H1 (cell line): ENCODE results near the gene VAV2. TPM values are rescaled to one million over a fixed set of nuclear protein-coding genes. Genes with fewer than 3 reads are reported as not detected.

Source experiments
- CTCF ChIA-PET: fragments of 300-600 bp; sonication (Branson Sonifier 250); formaldehyde crosslinking; loops from one replicate; lab custom pipeline; 2021; ENCODE audit not compliant: partially characterized antibody; lab: Charles Lee
- POLR2A ChIA-PET: fragments of 300-600 bp; sonication (Branson Sonifier 250); formaldehyde crosslinking; loops from one replicate; lab custom pipeline; 2021; ENCODE audit warnings: inconsistent platforms; ENCODE audit not compliant: partially characterized antibody; lab: Charles Lee
- DNase-seq, 2 experiments: peaks; one replicate each; pipeline versions ENCODE4 v3.0.0 to v3.0.0-alpha.2; 2010 to 2022; ENCODE audit warnings: low spot score in 2 of 2, low read depth in 1 of 2, mixed read lengths in 1 of 2
- FAIRE-seq: peaks from 2 replicates; lab custom pipeline; 2011; peaks lifted over from hg19 to GRCh38; lab: Jason Lieb, UNC
- H2AFZ ChIP-seq: 2 replicates; pipeline ENCODE4 v1.8.1; 2012; ENCODE audit warnings: low read length, inconsistent platforms
- H2AK5ac ChIP-seq: 2 replicates; pipeline ENCODE4 v1.6.1; 2013; ENCODE audit warnings: low read depth, low read length
- H2BK120ac ChIP-seq: replicated peaks from 2 replicates; pipeline ENCODE3; 2013; ENCODE audit warnings: low read depth, low read length, inconsistent platforms
- H2BK12ac ChIP-seq: 2 replicates; pipeline ENCODE4 v1.6.1; 2013; ENCODE audit warnings: low read depth, low read length
- H2BK15ac ChIP-seq: 2 replicates; pipeline ENCODE4 v1.6.1; 2013; ENCODE audit warnings: low read length
- H2BK20ac ChIP-seq: 2 replicates; pipeline ENCODE4 v1.6.1; 2013; ENCODE audit warnings: low read length
- H2BK5ac ChIP-seq: 2 replicates; pipeline ENCODE4 v1.6.1; 2013; ENCODE audit warnings: low read depth, low read length
- H3K14ac ChIP-seq: 2 replicates; pipeline ENCODE4 v1.6.1; 2013; ENCODE audit warnings: inconsistent platforms; ENCODE audit not compliant: insufficient read length
- H3K18ac ChIP-seq: 2 replicates; pipeline ENCODE4 v1.6.1; 2013; ENCODE audit warnings: low read length; ENCODE audit errors: extremely low read depth
- H3K23ac ChIP-seq: 2 replicates; pipeline ENCODE4 v1.6.1; 2013; ENCODE audit warnings: inconsistent platforms; ENCODE audit not compliant: insufficient read length
- H3K23me2 ChIP-seq: 2 replicates; pipeline ENCODE4 v1.6.1; 2013; ENCODE audit warnings: low read depth, low read length
- H3K27ac ChIP-seq: 2 replicates; pipeline ENCODE4 v1.6.1; 2011; ENCODE audit warnings: low read depth, low read length, inconsistent platforms
- H3K27me3 ChIP-seq, 4 experiments: replicated peaks in 1 of 4; 1 replicate in 1 of 4; 2 replicates in 3 of 4; pipeline versions ENCODE4 v1.6.1 to v1.8.1; 2011 to 2013; ENCODE audit warnings: low read length in 3 of 4, mild to moderate bottlenecking in 3 of 4, inconsistent platforms in 2 of 4, mixed read lengths in 2 of 4, moderate library complexity in 1 of 4; ENCODE audit not compliant: control insufficient read depth in 3 of 4, insufficient read depth in 3 of 4; ENCODE audit errors: extremely low read depth in 1 of 4
- H3K36me3 ChIP-seq, 4 experiments: 2 replicates each; pipeline versions ENCODE4 v1.6.1 to v1.8.1; 2011 to 2013; ENCODE audit warnings: mild to moderate bottlenecking in 4 of 4, low read length in 3 of 4, moderate library complexity in 2 of 4, control low read depth in 1 of 4, inconsistent platforms in 1 of 4; ENCODE audit not compliant: insufficient read depth in 4 of 4, control insufficient read depth in 2 of 4
- H3K4ac ChIP-seq: replicated peaks from 2 replicates; pipeline ENCODE3; 2013; ENCODE audit warnings: low read length, low read depth, mixed read lengths, inconsistent platforms; ENCODE audit not compliant: insufficient read length
- H3K4me1 ChIP-seq, 4 experiments: replicated peaks in 1 of 4; 1 replicate in 1 of 4; 2 replicates in 3 of 4; pipeline versions ENCODE4 v1.6.1 to v1.8.1; 2011 to 2013; ENCODE audit warnings: low read length in 3 of 4, inconsistent platforms in 2 of 4, mixed read lengths in 1 of 4; ENCODE audit not compliant: insufficient read depth in 4 of 4, control insufficient read depth in 3 of 4
- H3K4me2 ChIP-seq, 2 experiments: 2 replicates each; pipeline versions ENCODE4 v1.6.1 to v1.8.1; 2011 to 2013; ENCODE audit warnings: low read depth in 2 of 2, low read length in 2 of 2, control low read depth in 1 of 2, inconsistent platforms in 1 of 2, mild to moderate bottlenecking in 1 of 2; ENCODE audit not compliant: insufficient read depth in 1 of 2
- H3K4me3 ChIP-seq, 4 experiments: fragments of 200-600, 300-600 bp in 1 of 4; sonication (generic), shearing (Covaris generic), sonication (Bioruptor Twin) in 1 of 4; 2 replicates each; pipeline versions ENCODE4 v1.5.1 to v1.8.1; 2011 to 2016; ENCODE audit warnings: low read length in 4 of 4, low read depth in 3 of 4, control low read depth in 2 of 4, inconsistent platforms in 2 of 4, mild to moderate bottlenecking in 2 of 4, mixed read lengths in 1 of 4, moderate library complexity in 1 of 4; ENCODE audit not compliant: insufficient read depth in 2 of 4; ENCODE audit errors: extremely low read depth in 1 of 4
- H3K56ac ChIP-seq: replicated peaks from 2 replicates; pipeline ENCODE3; 2013; ENCODE audit warnings: low read depth, mild to moderate bottlenecking, mixed read lengths, low read length, inconsistent platforms; ENCODE audit not compliant: insufficient read length
- H3K79me1 ChIP-seq: 2 replicates; pipeline ENCODE4 v1.6.1; 2013; ENCODE audit warnings: low read depth, low read length, control low read depth
- H3K79me2 ChIP-seq, 2 experiments: 2 replicates each; pipeline versions ENCODE4 v1.6.1 to v1.8.1; 2012 to 2013; ENCODE audit warnings: low read length in 2 of 2, mild to moderate bottlenecking in 2 of 2, inconsistent platforms in 1 of 2; ENCODE audit not compliant: insufficient read depth in 2 of 2, control insufficient read depth in 1 of 2
- H3K9ac ChIP-seq, 4 experiments: replicated peaks in 1 of 4; 1 replicate in 1 of 4; 2 replicates in 3 of 4; pipeline versions ENCODE4 v1.6.1 to v1.8.1; 2011 to 2013; ENCODE audit warnings: low read depth in 3 of 4, low read length in 3 of 4, control low read depth in 2 of 4, mild to moderate bottlenecking in 2 of 4, moderate library complexity in 2 of 4, inconsistent platforms in 1 of 4; ENCODE audit errors: extremely low read depth in 1 of 4
- H3K9me3 ChIP-seq, 2 experiments: 2 replicates each; pipeline versions ENCODE4 v1.6.1 to v1.8.1; 2012 to 2013; ENCODE audit warnings: mild to moderate bottlenecking in 2 of 2, moderate library complexity in 2 of 2, control low read depth in 1 of 2, inconsistent platforms in 1 of 2, low read depth in 1 of 2, low read length in 1 of 2, mixed read lengths in 1 of 2; ENCODE audit not compliant: insufficient read depth in 2 of 2
- H4K20me1 ChIP-seq, 2 experiments: replicated peaks in 1 of 2; 2 replicates each; pipeline versions ENCODE3 to v1.8.1; 2011 to 2013; ENCODE audit warnings: inconsistent platforms in 2 of 2, low read length in 2 of 2, mild to moderate bottlenecking in 1 of 2; ENCODE audit not compliant: insufficient read depth in 2 of 2, control insufficient read depth in 1 of 2
- H4K5ac ChIP-seq: 2 replicates; pipeline ENCODE4 v1.6.1; 2013; ENCODE audit warnings: low read length, low read depth, mixed read lengths, inconsistent platforms; ENCODE audit not compliant: insufficient read length
- H4K8ac ChIP-seq: 2 replicates; pipeline ENCODE4 v1.8.0; 2013; ENCODE audit warnings: mild to moderate bottlenecking, moderate library complexity, low read length, inconsistent platforms; ENCODE audit not compliant: insufficient read depth; ENCODE audit errors: extremely low read depth
- H4K91ac ChIP-seq: replicated peaks from 2 replicates; pipeline ENCODE3; 2013; ENCODE audit warnings: low read length, mixed read lengths, inconsistent platforms; ENCODE audit not compliant: insufficient read length
- ASH2L ChIP-seq: fragments of 200-600, 300-600 bp; sonication (generic); IDR thresholded peaks from one replicate; pipeline ENCODE4 v1.7.1; 2017; ENCODE audit warnings: low read length
- BACH1 ChIP-seq: IDR thresholded peaks from 2 replicates; pipeline ENCODE4 v1.6.1; 2012; ENCODE audit warnings: low read length, improper control_type of control experiment
- CBX5 ChIP-seq: fragments of 300-800, 300-1000 bp; sonication (generic); IDR thresholded peaks from 2 replicates; pipeline ENCODE4 v1.7.1; 2016; ENCODE audit warnings: antibody characterized with exemption, low read length, low read depth
- CHD2 ChIP-seq: IDR thresholded peaks from 2 replicates; pipeline ENCODE4 v1.6.1; 2012; ENCODE audit warnings: low read length, improper control_type of control experiment
- KDM5A ChIP-seq: fragments of 200-600 bp; IDR thresholded peaks from 2 replicates; pipeline ENCODE4 v1.7.1; 2012; ENCODE audit warnings: mild to moderate bottlenecking, low read length, inconsistent platforms, mixed read lengths
- PHF8 ChIP-seq: fragments of 200-600 bp; sonication (generic); conservative IDR thresholded peaks from 2 replicates; pipeline ENCODE4 v1.7.1; 2012; ENCODE audit warnings: low read depth, mild to moderate bottlenecking, inconsistent platforms, low read length, moderate library complexity
- RBBP5 ChIP-seq: IDR thresholded peaks from 2 replicates; pipeline ENCODE4 v1.7.1; 2012; ENCODE audit warnings: low read depth, mild to moderate bottlenecking, inconsistent platforms, low read length, moderate library complexity, borderline replicate concordance
- SIN3A ChIP-seq, 2 experiments: IDR thresholded peaks in 1 of 2; conservative IDR thresholded peaks in 1 of 2; 2 replicates each; pipeline ENCODE4 v1.6.1; 2011 to 2012; ENCODE audit warnings: low read length in 2 of 2, improper control_type of control experiment in 1 of 2, low read depth in 1 of 2, mild to moderate bottlenecking in 1 of 2
- SP1 ChIP-seq: IDR thresholded peaks from 2 replicates; pipeline ENCODE4 v1.6.1; 2011; ENCODE audit warnings: low read depth, low read length
- SUZ12 ChIP-seq: fragments of 200-600 bp; sonication (generic); IDR thresholded peaks from 2 replicates; pipeline ENCODE4 v1.6.1; 2012; ENCODE audit warnings: mild to moderate bottlenecking, inconsistent platforms, low read length, moderate library complexity, mixed read lengths
- WGBS, 2 experiments: shearing (Covaris generic) in 1 of 2; methylation state at CpG; one replicate each; pipeline versions ENCODE4 v1.1.6 to v1.1.7; 2013 to 2015; ENCODE audit warnings: low lambda C conversion rate in 2 of 2, mixed read lengths in 2 of 2, inconsistent platforms in 1 of 2, low coverage in 1 of 2, missing lambda C conversion rate in 1 of 2; ENCODE audit not compliant: insufficient replicate concordance in 2 of 2, insufficient coverage in 1 of 2, insufficient read length in 1 of 2; ENCODE audit errors: extremely low coverage in 1 of 2, missing lambda C conversion rate in 1 of 2; 5-methylcytosine and 5-hydroxymethylcytosine counted together
- polyA plus RNA-seq, 7 experiments: library from polyadenylated mRNA; depleted of rRNA in 3 of 7; stranded (reverse) in 5 of 7; unstranded in 2 of 7; fragments of >200 nt in 5 of 7; fragments of 200-250 nt in 2 of 7; gene quantifications; 1 replicate in 5 of 7; 2 replicates in 1 of 7; 4 replicates in 1 of 7; pipeline versions ENCODE4 v1.2.1 to v1.2.3, GENCODE V29; 2011 to 2013; ENCODE audit warnings: missing spikeins in 2 of 7, mixed read lengths in 2 of 7
- total RNA-seq: library from RNA; stranded (reverse); fragmentation: NEBNext Ultra II Directional; extraction: Animal tissue kit (Norgen Biotek cat#: 25700); gene quantifications from 2 replicates; pipeline ENCODE4 v1.2.1, GENCODE V29; 2021
- TF ChIP-seq, protein P1 (sequence below): IDR thresholded peaks from 2 replicates; pipeline ENCODE4 v1.6.1; 2012; ENCODE audit warnings: inconsistent platforms

Gene VAV2
- total and polyA plus RNA-seq, 2 of the 8 experiments (the other 6 are each of a cell fraction or from before 2014, with no cell fraction given) = 13.6 to 37.6 TPM

- Histone ChIP-seq H3K4me1 (peaks cover 0 to under 1% (median 0%) of the 10 kb centered on the region in 4 experiments; a peak in 3 of 7 replicates), H4K8ac (no peak overlapping the region), H3K9ac (no peak overlapping the region), H3K27ac (no peak overlapping the region), H2AFZ (no peak overlapping the region), H3K79me1 (no peaks in the 10 kb centered on the region), H3K14ac (no peak overlapping the region), H3K56ac (no peak overlapping the region), H2BK20ac (no peak overlapping the region), H3K9me3 (no peaks in the 10 kb centered on the region), H2BK15ac (no peak overlapping the region), H3K23me2 (no peaks in the 10 kb centered on the region), H4K5ac (no peak overlapping the region), H2BK120ac (no peak overlapping the region), H3K23ac (no peak overlapping the region), H3K36me3 (no peaks in the 10 kb centered on the region; a peak in 2 of 8 replicates), H2BK12ac (no peak overlapping the region), H4K20me1 (peaks cover 0 to 1% of the 10 kb centered on the region in 2 experiments), H3K4me3 (no peak overlapping the region), H3K79me2 (no peaks in the 10 kb centered on the region), H3K4me2 (no peak overlapping the region), H2BK5ac (no peak overlapping the region), H4K91ac (no peak overlapping the region), H3K4ac (no peak overlapping the region), H3K27me3 (no peaks in the 10 kb centered on the region), H2AK5ac (no peak overlapping the region), H3K18ac (no peak overlapping the region)
- no peak for TF ChIP-seq SIN3A (conservative IDR thresholded peaks at IDR 0.05 in 1 of 2, IDR thresholded peaks at IDR 0.05 in 1 of 2; ENCODE audit: low read depth in 1 of 2, low read length in 2 of 2)
- TF ChIP-seq SP1 = no peak
- TF ChIP-seq CHD2 = no peak
- no peak for TF ChIP-seq SUZ12
- no peak for TF ChIP-seq KDM5A
- TF ChIP-seq ASH2L = no peak
- TF ChIP-seq, protein P1, sequence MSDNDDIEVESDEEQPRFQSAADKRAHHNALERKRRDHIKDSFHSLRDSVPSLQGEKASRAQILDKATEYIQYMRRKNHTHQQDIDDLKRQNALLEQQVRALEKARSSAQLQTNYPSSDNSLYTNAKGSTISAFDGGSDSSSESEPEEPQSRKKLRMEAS = no peak
- no peak for TF ChIP-seq CBX5
- TF ChIP-seq BACH1 = no peak
- TF ChIP-seq RBBP5 = no peak
- no peak for TF ChIP-seq PHF8
- no peak for DNase-seq
- POLR2A ChIA-PET = no interaction called here
- 94% methylated on average over 17 of the region's 17 CpGs; no CpG with 5 or more reads in 1 of the 2 experiments for WGBS, 2 experiments
- CTCF ChIA-PET = interaction anchor here (1.1 to 1.8 kb wide), 5 partner anchors 8 to 304 kb away, joined by 3 to 6 read pairs (median 4); no protein-coding TSS in a partner anchor
- no peak for FAIRE-seq
Measured at GRCh38 chr9:133799716-133800115, 192.4 kb downstream of the VAV2 start.
